Tibial nerve (tissue), 3 donors: ENCODE data around the gene LARP4.

ENCODE experiments used
- CTCF ChIP-seq, 5 experiments: fragments of 200-600 bp in 3 of 5; fragments of 450-650 bp in 2 of 5; sonication (generic) in 3 of 5; IDR thresholded peaks; one replicate each; pipeline ENCODE4 v1.5.1; 2016 to 2019; ENCODE audit warnings: antibody characterized with exemption in 5 of 5, mild to moderate bottlenecking in 3 of 5, moderate library complexity in 2 of 5
- POLR2A ChIP-seq, 2 donors: fragments of 450-650 bp; IDR thresholded peaks; one replicate each; pipeline ENCODE4 v1.6.1; 2017; ENCODE audit warnings: antibody characterized with exemption in 2 of 2, mild to moderate bottlenecking in 2 of 2, moderate library complexity in 2 of 2

- TF ChIP-seq CTCF (IDR thresholded peaks at IDR 0.05) (no peak), POLR2A (IDR thresholded peaks at IDR 0.05) (no peak)
Measured at GRCh38 chr12:50425589-50426258, 25.0 kb downstream of the LARP4 start.
